HG02623 (cell line): Measurements from ENCODE around the gene ZNF823.
"Not testable (repeated sequence)": the region's sequence is repeated elsewhere in the genome, so short reads cannot be mapped to it uniquely, and the experiment has no call there.

Source experiments
- ATAC-seq: cut with Tn5 transposase; IDR thresholded peaks from one replicate; pipeline ENCODE4 v1.9.1; 2021; ENCODE audit warnings: moderate library complexity; ENCODE audit not compliant: unreplicated experiment

The ZNF823 gene

GRCh38 chr19:11684987-11685675 lies 53.6 kb downstream of the ZNF823 start:
- ATAC-seq: no peak

- no peak for ATAC-seq
Observed at GRCh38 chr19:11680689-11681302, 58.0 kb downstream of the ZNF823 start.

- ATAC-seq: no peak
Observed at GRCh38 chr19:11678504-11678903, 60.2 kb downstream of the ZNF823 start.

GRCh38 chr19:11676661-11677600 lies 61.8 kb downstream of the ZNF823 start:
- not testable (repeated sequence) for ATAC-seq

GRCh38 chr19:11675569-11675968 lies 63.2 kb downstream of the ZNF823 start:
- ATAC-seq: no peak

GRCh38 chr19:11674067-11674492 lies 64.7 kb downstream of the ZNF823 start:
- no peak for ATAC-seq

GRCh38 chr19:11673608-11674041 lies 65.1 kb downstream of the ZNF823 start:
- ATAC-seq: no peak
